CD8-positive, alpha-beta memory T cell (primary cell): ENCODE results near the gene CLN6. TPM values are rescaled to one million over a fixed set of nuclear protein-coding genes. Genes with fewer than 3 reads are reported as not detected.
"Not testable (repeated sequence)": the region's sequence is repeated elsewhere in the genome, so short reads cannot be mapped to it uniquely, and the experiment has no call there.

Experiments
- CTCF ChIA-PET: fragments of 350-600 bp; sonication (Branson Sonifier 250); formaldehyde crosslinking; loops from one replicate; lab custom pipeline; 2021; ENCODE audit warnings: antibody characterized with exemption; lab: Charles Lee
- POLR2A ChIA-PET: fragments of 350-600 bp; sonication (Branson Sonifier 250); formaldehyde crosslinking; loops from one replicate; lab custom pipeline; 2021; ENCODE audit warnings: antibody characterized with exemption; lab: Charles Lee
- DNase-seq, 5 donors: peaks; one replicate each; pipeline versions ENCODE4 v3.0.0 to v3.0.0-alpha.2; 2020 to 2022; ENCODE audit warnings: mixed read lengths in 1 of 5
- H3K27ac ChIP-seq: one replicate; pipeline ENCODE4 v1.7.0; 2013; ENCODE audit warnings: low read depth, mild to moderate bottlenecking, low read length, moderate library complexity
- H3K27me3 ChIP-seq: 2 replicates; pipeline ENCODE4 v1.7.0; 2013; ENCODE audit warnings: low read length, mild to moderate bottlenecking; ENCODE audit not compliant: insufficient read depth, poor library complexity, severe bottlenecking
- H3K36me3 ChIP-seq: 2 replicates; pipeline ENCODE4 v1.7.0; 2013; ENCODE audit warnings: mild to moderate bottlenecking, low read length, moderate library complexity; ENCODE audit not compliant: insufficient read depth
- H3K4me1 ChIP-seq: 2 replicates; pipeline ENCODE4 v1.7.0; 2013; ENCODE audit warnings: mild to moderate bottlenecking, low read length, moderate library complexity; ENCODE audit not compliant: insufficient read depth
- H3K4me3 ChIP-seq: 2 replicates; pipeline ENCODE4 v1.7.0; 2013; ENCODE audit warnings: mild to moderate bottlenecking, low read length
- H3K9me3 ChIP-seq: 2 replicates; pipeline ENCODE4 v1.7.0; 2013; ENCODE audit warnings: mild to moderate bottlenecking, low read length
- H3K27ac Mint-ChIP-seq, 8 donors: one replicate each; pipeline ENCODE4 v1.8.0; 2020 to 2021; ENCODE audit warnings: mixed read lengths in 8 of 8, mild to moderate bottlenecking in 6 of 8, inconsistent platforms in 3 of 8, moderate library complexity in 3 of 8
- H3K27me3 Mint-ChIP-seq, 2 donors: one replicate each; pipeline ENCODE4 v1.8.0; 2020 to 2021; ENCODE audit warnings: mixed read lengths in 2 of 2, mild to moderate bottlenecking in 1 of 2, moderate library complexity in 1 of 2
- H3K36me3 Mint-ChIP-seq, 3 donors: one replicate each; pipeline ENCODE4 v1.8.0; 2020 to 2021; ENCODE audit warnings: mixed read lengths in 3 of 3, inconsistent platforms in 1 of 3, mild to moderate bottlenecking in 1 of 3
- H3K4me1 Mint-ChIP-seq, 3 donors: one replicate each; pipeline ENCODE4 v1.8.0; 2020 to 2021; ENCODE audit warnings: mixed read lengths in 3 of 3, inconsistent platforms in 1 of 3, mild to moderate bottlenecking in 1 of 3
- H3K4me3 Mint-ChIP-seq, 7 donors: one replicate each; pipeline ENCODE4 v1.8.0; 2020 to 2021; ENCODE audit warnings: mixed read lengths in 7 of 7, mild to moderate bottlenecking in 6 of 7, moderate library complexity in 4 of 7, inconsistent platforms in 2 of 7
- H3K9me3 Mint-ChIP-seq, 5 donors: one replicate each; pipeline ENCODE4 v1.8.0; 2020 to 2022; ENCODE audit warnings: mixed read lengths in 5 of 5, mild to moderate bottlenecking in 3 of 5, moderate library complexity in 2 of 5, inconsistent platforms in 1 of 5
- polyA plus RNA-seq: library from polyadenylated mRNA; unstranded; fragments of 300-500 nt; fragmentation: Illumina TruSeq; gene quantifications from one replicate; pipeline ENCODE4 v1.2.3, GENCODE V29; 2021
- total RNA-seq, 2 experiments: library from RNA; stranded (reverse); gene quantifications; one replicate each; pipeline ENCODE4 v1.2.3, GENCODE V29; 2021

The CLN6 gene
- total and polyA plus RNA-seq, 3 experiments from 2014 or later: 2.3 to 73.8 (median 69.1) TPM

DNA sequence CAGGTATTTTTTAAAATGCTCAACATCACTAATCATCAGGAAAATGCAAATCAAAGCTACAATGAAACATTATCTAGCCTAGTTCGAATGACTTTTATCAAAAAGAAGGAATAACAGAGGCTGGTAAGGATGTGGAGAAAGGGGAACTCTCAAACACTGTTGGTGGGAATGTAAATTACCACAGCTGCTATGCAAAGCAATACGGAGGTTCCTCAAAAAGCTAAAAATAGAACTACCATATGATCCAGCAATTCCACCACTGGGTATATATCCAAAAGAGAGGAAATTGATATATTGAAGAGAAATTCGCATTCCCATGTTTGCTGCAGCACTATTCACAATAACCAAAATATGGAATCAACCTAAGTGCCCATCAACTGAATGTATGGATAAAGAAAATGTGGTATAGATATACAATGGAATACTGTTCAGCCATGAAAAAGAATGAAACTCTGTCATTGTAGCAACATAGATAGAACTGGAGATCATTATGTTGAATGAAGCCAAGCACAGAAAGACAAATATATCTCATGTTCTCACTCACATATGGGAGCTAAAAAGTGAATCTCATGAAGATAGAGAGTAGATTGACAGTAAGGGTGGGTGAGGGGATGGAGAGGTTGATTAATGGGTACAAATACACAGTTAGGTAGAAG is 19.7 kb upstream of the CLN6 start:
- Histone ChIP-seq H3K27ac (no peak overlapping the region), H3K27me3 (no peaks in the 10 kb centered on the region), H3K36me3 (no peaks in the 10 kb centered on the region), H3K9me3 (no peaks in the 10 kb centered on the region), H3K4me1 (no peaks in the 10 kb centered on the region), H3K4me3 (no peak overlapping the region)
- no peak for DNase-seq
- Mint-ChIP-seq H3K36me3 (peaks cover 0 to 10% (median 3%) of the 10 kb centered on the region in 3 donors), H3K27me3 (peaks cover 8 to 16% of the 10 kb centered on the region in 2 donors), H3K4me1 (no peaks in the 10 kb centered on the region), H3K9me3 (peaks cover 4 to 9% (median 9%) of the 10 kb centered on the region in 5 donors), H3K4me3 (no peak overlapping the region), H3K27ac (no peak overlapping the region)
- ChIA-PET POLR2A (no interaction called here), CTCF (no interaction called here)

DNA sequence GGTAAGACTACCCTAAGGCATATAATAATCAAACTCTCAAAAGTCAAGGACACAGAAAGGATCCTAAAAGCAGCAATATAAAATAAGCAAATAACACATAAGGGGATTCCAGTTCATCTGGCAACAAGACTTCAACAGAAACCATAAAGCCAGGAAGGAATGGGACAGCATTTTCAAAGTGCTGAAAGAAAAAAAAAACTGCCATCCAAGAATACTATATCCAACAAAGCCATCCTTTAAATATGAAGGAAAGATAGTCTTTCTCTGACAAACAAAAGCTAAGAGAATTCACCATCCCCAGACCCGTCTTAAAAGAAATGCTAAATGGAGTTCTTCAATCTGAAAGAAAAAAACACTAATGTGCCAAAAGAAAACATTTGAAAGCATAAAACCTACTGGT is 14.7 kb upstream of the CLN6 start:
- H3K27ac Mint-ChIP-seq: no peak overlapping the region
- CTCF ChIA-PET: interaction anchor here (1.1 to 1.5 kb wide), 3 partner anchors 9 to 62 kb away, joined by 3 to 4 read pairs (median 3); no protein-coding TSS in a partner anchor
- H3K27me3 Mint-ChIP-seq: peaks cover 15 to 19% of the 10 kb centered on the region in 2 donors

DNA sequence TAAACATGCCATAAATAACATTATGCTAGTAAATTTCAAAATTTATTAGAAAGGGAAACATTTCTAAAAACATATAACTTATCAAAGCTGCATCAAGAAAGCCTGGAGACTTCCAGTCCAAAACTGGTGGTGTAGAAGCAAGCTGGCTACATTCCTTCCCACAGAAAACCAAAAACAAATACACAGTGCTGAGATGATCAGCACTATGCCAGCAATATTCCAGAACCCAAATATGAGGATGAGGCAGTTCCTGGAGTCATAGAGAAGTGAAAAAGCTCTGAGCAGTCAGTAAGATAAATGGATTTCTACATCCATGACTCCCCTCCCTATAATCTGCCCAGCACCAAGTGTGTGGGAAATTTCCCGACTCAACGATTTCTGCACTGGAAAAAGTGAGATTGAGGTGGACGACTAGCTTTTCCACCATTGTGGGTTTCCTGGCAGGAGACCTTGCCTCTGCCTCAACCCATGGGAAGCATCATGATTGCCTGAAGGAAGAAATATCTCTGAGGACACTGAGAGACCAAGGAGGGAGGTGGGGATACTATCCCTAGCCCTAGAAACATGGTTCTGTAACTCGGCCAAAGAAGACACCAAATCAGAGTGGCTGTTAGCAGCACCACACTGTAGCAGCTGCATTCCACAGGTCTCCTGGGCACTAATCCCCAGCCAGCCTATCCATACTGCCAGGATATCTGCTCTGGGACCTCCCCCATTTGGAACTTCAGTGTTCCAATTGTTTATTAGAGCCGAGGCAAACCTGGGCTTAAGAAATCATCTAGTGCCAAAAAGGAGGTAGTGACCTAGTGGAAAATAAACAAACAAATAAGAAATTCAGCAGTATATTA is 11.8 kb upstream of the CLN6 start:
- CTCF ChIA-PET: no interaction called here
- POLR2A ChIA-PET: no interaction called here
- no peak for DNase-seq
- Mint-ChIP-seq H3K9me3 (peaks cover 19 to 32% (median 27%) of the 10 kb centered on the region in 5 donors), H3K4me3 (no peak overlapping the region), H3K36me3 (peaks cover 3 to 34% (median 4%) of the 10 kb centered on the region in 3 donors), H3K27ac (no peak overlapping the region), H3K4me1 (no peaks in the 10 kb centered on the region), H3K27me3 (peaks cover 11 to 18% of the 10 kb centered on the region in 2 donors)
- Histone ChIP-seq H3K27ac (no peak overlapping the region), H3K36me3 (no peaks in the 10 kb centered on the region), H3K4me1 (no peaks in the 10 kb centered on the region), H3K4me3 (no peak overlapping the region), H3K27me3 (no peaks in the 10 kb centered on the region), H3K9me3 (no peaks in the 10 kb centered on the region)

More for the DNA sequence above, 14.7 kb upstream of the CLN6 start:
- Histone ChIP-seq H3K27ac (no peak overlapping the region), H3K4me1 (no peaks in the 10 kb centered on the region), H3K36me3 (no peaks in the 10 kb centered on the region), H3K9me3 (no peaks in the 10 kb centered on the region), H3K4me3 (no peak overlapping the region), H3K27me3 (no peaks in the 10 kb centered on the region)
- H3K4me3 Mint-ChIP-seq: no peak overlapping the region
- peaks cover 2 to 31% (median 3%) of the 10 kb centered on the region in 3 donors for H3K36me3 Mint-ChIP-seq
- peaks cover 19 to 32% (median 27%) of the 10 kb centered on the region in 5 donors for H3K9me3 Mint-ChIP-seq
- no peak for DNase-seq
- no peaks in the 10 kb centered on the region for H3K4me1 Mint-ChIP-seq
- POLR2A ChIA-PET: no interaction called here

DNA sequence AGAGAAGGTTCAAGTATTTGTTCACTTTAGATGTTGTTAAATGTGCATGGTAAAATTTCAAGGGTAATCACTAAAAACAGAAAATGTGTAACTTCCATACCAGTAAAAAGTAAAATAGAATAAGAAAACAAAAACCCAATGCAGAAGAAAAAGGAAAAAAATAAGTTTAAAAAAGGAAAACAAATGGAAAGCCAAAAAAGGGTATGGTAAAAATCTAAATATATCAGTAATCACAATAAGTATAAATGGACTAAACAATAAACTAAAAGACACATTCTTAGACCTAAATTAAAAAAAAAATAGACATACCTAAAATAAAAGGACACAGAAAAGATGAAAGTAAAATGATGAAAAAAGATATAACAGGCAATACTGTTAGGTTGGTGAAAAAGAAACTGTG is 9.5 kb upstream of the CLN6 start:
- Mint-ChIP-seq H3K27ac (no peak overlapping the region), H3K4me1 (no peaks in the 10 kb centered on the region), H3K36me3 (peaks cover 0 to 22% (median 4%) of the 10 kb centered on the region in 3 donors), H3K9me3 (peaks cover 8 to 21% (median 18%) of the 10 kb centered on the region in 5 donors), H3K4me3 (no peak overlapping the region), H3K27me3 (peaks cover 7 to 11% of the 10 kb centered on the region in 2 donors)
- Histone ChIP-seq H3K27ac (no peak overlapping the region), H3K9me3 (no peaks in the 10 kb centered on the region), H3K4me3 (no peak overlapping the region), H3K36me3 (no peaks in the 10 kb centered on the region), H3K4me1 (no peaks in the 10 kb centered on the region), H3K27me3 (no peaks in the 10 kb centered on the region)
- POLR2A ChIA-PET: no interaction called here
- no peak for DNase-seq
- CTCF ChIA-PET: no interaction called here

DNA sequence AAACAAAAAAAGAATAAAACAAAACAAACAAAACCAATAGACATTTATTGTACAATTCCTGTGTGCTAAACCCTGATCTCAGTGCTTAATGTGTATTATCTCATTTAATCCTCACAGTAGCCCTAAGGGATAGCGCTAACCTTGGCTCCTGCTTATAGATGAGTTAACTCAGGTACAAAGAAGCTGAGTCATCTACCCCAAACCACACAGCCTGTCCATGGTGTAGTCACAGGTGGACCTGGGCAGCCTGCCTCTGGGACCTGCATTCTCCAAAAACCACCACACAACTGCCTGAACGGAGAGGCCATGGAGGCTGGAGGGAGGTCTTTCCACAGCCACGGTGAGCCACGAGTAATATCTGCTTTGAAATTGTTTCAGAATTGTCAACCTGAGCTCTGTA is 5.5 kb upstream of the CLN6 start:
- H3K27me3 Mint-ChIP-seq: peaks cover 9 to 17% of the 10 kb centered on the region in 2 donors
- Histone ChIP-seq H3K27me3 (no peaks in the 10 kb centered on the region), H3K4me3 (no peak overlapping the region), H3K9me3 (no peaks in the 10 kb centered on the region), H3K27ac (no peak overlapping the region), H3K4me1 (peaks cover 5% of the 10 kb centered on the region), H3K36me3 (no peaks in the 10 kb centered on the region)
- ChIA-PET CTCF (no interaction called here), POLR2A (no interaction called here)
- H3K4me3 Mint-ChIP-seq: no peak overlapping the region
- H3K36me3 Mint-ChIP-seq: peaks cover under 1 to 3% (median 2%) of the 10 kb centered on the region in 3 donors
- DNase-seq: no peak
- H3K27ac Mint-ChIP-seq: no peak overlapping the region
- H3K9me3 Mint-ChIP-seq: no peaks in the 10 kb centered on the region
- H3K4me1 Mint-ChIP-seq: peaks cover 3 to 7% (median 3%) of the 10 kb centered on the region in 3 donors

DNA sequence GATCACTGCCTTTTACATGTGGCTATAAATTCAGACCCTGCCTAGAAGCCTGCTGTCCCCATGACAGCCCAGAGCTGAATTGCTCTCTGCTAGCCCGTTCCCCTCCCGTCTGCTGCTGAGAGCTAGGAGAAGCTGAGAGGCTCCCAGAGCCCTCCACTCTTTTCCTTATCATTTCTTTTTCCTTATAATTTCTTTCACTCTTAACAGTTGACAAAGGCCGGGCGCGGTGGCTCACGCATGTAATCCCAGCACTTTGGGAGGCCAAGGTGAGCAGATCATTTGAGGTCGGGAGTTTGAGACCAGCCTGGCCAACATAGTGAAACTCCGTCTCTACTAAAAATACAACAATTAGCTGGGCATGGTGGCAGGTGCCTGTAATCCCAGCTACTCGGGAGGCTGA is 5.0 kb upstream of the CLN6 start:
- Mint-ChIP-seq H3K4me1 (peaks cover 6 to 10% (median 6%) of the 10 kb centered on the region in 3 donors), H3K4me3 (peak overlapping the region in 1 of 7 donors; percentile 40), H3K27me3 (peaks cover 8 to 17% of the 10 kb centered on the region in 2 donors)
- H3K4me1 ChIP-seq, H3K27ac ChIP-seq, H3K4me3 ChIP-seq, H3K27ac Mint-ChIP-seq, H3K36me3 Mint-ChIP-seq, CTCF ChIA-PET, DNase-seq, H3K9me3 Mint-ChIP-seq, H3K9me3 ChIP-seq, POLR2A ChIA-PET, H3K27me3 ChIP-seq, H3K36me3 ChIP-seq: not testable (repeated sequence)

DNA sequence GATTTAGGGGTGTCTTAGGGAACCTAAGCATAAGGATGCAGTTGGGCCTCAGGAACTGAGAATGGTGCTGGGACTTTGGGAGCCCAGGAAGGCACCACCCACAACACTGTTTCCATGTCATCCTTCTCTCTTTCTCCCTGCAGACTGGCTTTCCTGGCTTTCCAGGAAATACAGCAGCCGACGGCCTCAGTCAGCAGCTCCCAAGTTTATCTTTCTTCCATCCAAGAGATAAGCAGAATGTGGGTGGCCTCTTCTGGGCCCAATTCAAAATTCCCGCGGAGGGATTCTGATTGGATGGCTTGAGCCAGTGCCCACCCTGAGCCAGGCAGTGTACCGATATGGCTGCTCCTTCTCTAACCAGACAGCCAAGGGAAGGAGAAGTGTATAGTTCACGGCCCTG is 4.5 kb upstream of the CLN6 start:
- peaks cover 2 to 3% (median 3%) of the 10 kb centered on the region in 3 donors for H3K36me3 Mint-ChIP-seq
- POLR2A ChIA-PET: no interaction called here
- H3K4me3 Mint-ChIP-seq: peak overlapping the region in 1 of 7 donors; percentile 64
- H3K27ac Mint-ChIP-seq: no peak overlapping the region
- no peaks in the 10 kb centered on the region for H3K36me3 ChIP-seq
- H3K4me1 Mint-ChIP-seq: peaks cover 6 to 10% (median 6%) of the 10 kb centered on the region in 3 donors
- H3K27me3 ChIP-seq: no peaks in the 10 kb centered on the region
- no peak for DNase-seq
- no peak overlapping the region for H3K27ac ChIP-seq
- no peaks in the 10 kb centered on the region for H3K9me3 Mint-ChIP-seq
- H3K27me3 Mint-ChIP-seq: peaks cover 8 to 17% of the 10 kb centered on the region in 2 donors
- no peak overlapping the region for H3K4me3 ChIP-seq
- H3K9me3 ChIP-seq: no peaks in the 10 kb centered on the region
- CTCF ChIA-PET: no interaction called here
- H3K4me1 ChIP-seq: peaks cover 6% of the 10 kb centered on the region

DNA sequence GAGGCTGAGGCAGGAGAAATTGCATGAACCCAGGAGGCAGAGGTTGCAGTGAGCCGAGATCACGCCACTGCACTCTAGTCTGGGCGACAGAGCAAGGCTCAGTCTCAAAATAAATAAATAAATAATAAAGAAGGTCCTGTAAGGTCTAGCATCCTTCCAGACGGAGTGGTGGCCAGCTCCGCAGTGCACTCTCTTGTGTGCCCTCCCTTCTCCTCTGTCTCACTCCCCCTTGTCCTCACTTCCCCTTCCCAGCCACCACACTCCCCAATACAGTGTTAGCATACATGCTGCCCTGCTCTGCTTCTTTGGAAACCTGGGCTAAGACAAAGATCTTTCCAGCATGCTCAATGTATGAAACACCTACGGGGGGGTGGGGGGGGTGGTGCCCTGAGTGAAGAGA is 3.4 kb upstream of the CLN6 start:
- no peak overlapping the region for H3K4me3 ChIP-seq
- Mint-ChIP-seq H3K4me3 (peak overlapping the region in 1 of 7 donors; percentile 42), H3K36me3 (peaks cover 0 to 3% (median 2%) of the 10 kb centered on the region in 3 donors), H3K4me1 (peaks cover 16 to 21% (median 17%) of the 10 kb centered on the region in 3 donors), H3K27ac (no peak overlapping the region), H3K9me3 (no peaks in the 10 kb centered on the region), H3K27me3 (peaks cover 8 to 10% of the 10 kb centered on the region in 2 donors)
- no peak for DNase-seq
- ChIA-PET POLR2A (no interaction called here), CTCF (interaction anchor here (1.2 kb wide), 2 partner anchors 20 to 45 kb away, joined by 3 read pairs; partner anchors contain the start of gene FEM1B)
- H3K4me1 ChIP-seq: peaks cover 15% of the 10 kb centered on the region
- H3K9me3 ChIP-seq: no peaks in the 10 kb centered on the region
- no peak overlapping the region for H3K27ac ChIP-seq
- no peaks in the 10 kb centered on the region for H3K36me3 ChIP-seq
- no peaks in the 10 kb centered on the region for H3K27me3 ChIP-seq
